Posterior cingulate gyrus (tissue), 11 donors: Measurements from ENCODE around the gene MCF2L2.
A peak's percentile ranks its signal among the peaks of the same experiment; 100 is the strongest.

Experiments
- DNase-seq, 10 donors: peaks; one replicate each; pipeline versions ENCODE4 v3.0.0 to v3.0.0-alpha.2; 2020 to 2021; ENCODE audit warnings: mixed read lengths in 3 of 10
- intact Hi-C: fragments of 100-400 bp; cut with DNase I; formaldehyde crosslinking; loops from one replicate; pipeline ENCODE4 v1.15.1; 2023

The MCF2L2 gene

GRCh38 chr3:183217548-183218332, 210.7 kb downstream of the MCF2L2 start:
- no peak for DNase-seq
- intact Hi-C loops, result no loop called here

DNA sequence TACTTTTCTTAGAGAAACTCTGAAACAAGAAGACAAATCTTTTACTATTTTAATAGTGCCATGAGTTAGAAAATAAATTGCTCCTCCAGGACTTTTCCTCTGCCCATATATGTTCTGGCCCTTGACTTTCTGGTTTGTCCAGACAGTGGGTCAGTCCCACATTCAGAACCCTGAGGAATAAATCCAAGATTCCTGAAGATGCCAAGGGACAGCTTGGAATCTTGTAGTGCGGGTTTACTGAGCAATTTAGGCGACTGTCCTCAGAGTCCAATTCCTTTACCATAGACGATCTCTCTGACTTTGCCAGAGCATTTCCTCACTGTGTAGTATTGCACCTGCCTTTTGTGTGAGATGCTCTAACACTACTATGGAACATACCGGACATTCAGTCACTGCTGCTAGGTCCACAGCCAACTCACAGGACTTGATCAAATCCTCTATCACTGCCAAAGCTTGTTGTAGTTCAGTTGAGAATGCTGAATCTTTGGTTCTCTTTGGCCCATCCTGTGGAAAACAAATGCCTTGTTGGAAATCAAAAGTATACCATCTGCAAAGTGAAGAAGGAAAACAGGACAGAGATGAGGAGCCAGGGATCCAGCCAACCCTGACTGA, 212.7 kb downstream of the MCF2L2 start:
- DNase-seq, result no peak
- intact Hi-C loops, result no loop called here

DNA sequence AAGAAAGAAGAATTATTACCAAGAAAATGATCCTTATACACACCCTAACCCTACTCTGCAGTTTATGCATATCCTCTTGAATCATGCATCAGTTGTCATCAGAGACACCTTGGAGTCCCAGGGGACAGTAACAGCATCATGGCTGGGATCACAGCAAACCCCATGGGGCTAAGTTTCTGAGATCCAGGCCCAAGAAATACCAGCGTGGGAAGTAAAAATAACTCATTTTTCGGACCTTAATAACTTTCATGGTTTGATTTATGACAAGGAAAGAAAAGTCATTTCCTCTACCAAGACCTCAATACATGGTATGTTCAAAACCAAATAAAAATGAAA, 214.2 kb downstream of the MCF2L2 start:
- intact Hi-C loops, result no loop called here

DNA sequence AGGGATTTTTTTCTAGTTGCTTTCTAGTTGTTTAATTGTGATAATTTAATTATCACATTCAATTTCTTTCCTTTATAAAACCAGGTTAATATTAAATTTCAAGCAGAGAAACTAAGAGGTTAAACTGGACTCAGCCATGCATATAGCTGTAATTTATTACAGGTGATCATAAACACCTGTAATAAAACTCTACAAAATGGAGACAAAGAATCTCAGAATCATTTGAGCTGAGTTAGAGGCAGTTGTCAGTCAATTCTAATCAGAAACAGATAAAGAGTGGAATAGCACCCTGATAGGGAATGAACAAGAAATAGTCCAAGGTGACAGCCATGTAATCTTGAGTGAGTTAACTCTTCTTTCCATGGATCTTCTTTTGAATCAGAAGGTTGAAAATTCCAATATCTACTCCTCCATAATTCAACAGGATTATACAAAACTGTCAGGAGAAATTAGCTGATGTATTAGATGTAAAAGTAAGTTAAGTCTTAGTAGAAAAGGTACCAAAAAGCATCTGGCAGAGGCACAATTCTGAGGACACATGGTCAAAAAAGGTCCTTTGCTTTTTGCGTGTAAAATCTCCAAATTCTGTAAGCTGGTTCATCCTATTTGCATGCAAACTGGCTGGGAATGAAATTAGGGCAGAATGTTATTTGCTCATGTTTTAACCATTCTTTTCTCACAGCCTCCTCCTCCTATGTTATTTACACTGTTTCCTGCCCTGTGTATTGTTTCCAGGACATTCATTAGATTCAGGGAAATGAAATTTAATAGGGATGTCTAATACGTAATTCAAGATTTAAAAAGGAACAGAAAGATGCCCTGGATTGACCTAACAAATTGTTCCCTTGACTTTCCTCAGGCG, 214.8 kb downstream of the MCF2L2 start:
- DNase-seq, result no peak
- intact Hi-C loops, result no loop called here

More for the DNA sequence above, 214.2 kb downstream of the MCF2L2 start:
- DNase-seq, result no peak

- DNase-seq, result no peak
- intact Hi-C loops, result no loop called here
Observed at GRCh38 chr3:183212565-183212964, 215.9 kb downstream of the MCF2L2 start.

DNA sequence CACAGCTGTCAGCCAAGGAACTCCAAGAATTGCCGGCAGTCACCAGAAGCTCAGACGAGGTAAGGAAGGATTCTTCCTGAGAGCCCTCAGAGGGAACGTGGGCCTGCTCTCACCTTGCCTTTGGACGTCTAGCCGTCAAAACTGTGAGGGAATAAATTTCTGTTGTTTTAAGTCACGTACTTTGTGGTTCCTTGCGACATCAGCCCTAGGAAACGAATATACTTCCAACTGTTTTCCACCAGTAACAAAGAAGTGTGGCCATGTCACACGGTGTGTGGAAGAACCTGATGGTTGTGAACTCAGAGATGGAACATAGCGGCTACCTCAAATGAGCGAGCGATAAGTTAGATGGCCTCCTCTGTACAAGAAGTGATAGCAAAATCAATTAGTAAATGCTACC, 216.3 kb downstream of the MCF2L2 start:
- DNase-seq, result no peak
- intact Hi-C loops, result no loop called here

GRCh38 chr3:183211352-183211751, 217.1 kb downstream of the MCF2L2 start:
- peak in 1 of 10 donors; percentile 30 for DNase-seq
- intact Hi-C loops, result no loop called here

DNA sequence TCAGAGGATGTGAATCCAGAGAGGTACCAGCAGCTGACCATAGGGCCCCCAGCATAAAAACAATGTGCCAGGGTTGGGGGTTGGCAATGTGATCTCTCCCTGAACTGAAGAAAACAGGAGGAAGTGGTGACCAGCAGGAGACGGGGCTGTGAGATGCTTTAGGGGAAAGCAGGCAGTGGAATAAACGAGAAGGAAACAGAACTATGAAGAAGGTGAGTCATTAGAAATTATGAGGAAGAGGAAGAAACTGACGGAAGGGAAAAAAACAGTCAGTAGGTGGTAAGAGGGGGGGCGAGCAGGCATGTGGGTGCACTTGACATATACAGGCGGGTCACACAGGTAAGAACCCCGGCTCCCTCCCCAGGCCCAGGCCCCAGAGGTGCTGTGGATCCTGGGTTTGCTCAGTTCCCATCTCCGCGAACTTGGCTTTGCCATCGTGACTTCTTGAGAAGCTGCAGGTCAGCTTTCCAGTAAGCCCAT, 217.5 kb downstream of the MCF2L2 start:
- DNase-seq, result no peak

DNA sequence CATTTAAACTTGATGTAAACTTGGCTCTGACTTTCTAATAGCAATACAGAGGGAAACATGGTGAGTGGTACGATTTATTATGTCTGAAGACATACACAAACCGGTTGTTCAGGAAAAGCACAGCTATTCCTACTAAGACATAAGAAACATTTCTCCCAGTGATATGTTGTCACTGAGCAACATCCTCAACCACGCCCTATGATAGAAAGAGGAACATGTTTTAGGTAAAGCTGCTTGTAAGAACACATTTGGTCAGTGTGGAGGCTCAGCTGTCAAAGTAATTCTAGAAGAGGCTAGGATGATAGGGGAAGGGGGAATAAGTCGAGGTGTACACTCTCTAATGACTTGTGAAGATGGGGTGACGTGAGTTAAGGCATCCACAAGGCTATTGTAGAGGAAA, 218.1 kb downstream of the MCF2L2 start:
- DNase-seq, result no peak
- intact Hi-C loops, result no loop called here

More for the DNA sequence above, 217.5 kb downstream of the MCF2L2 start:
- intact Hi-C loops, result no loop called here

DNA sequence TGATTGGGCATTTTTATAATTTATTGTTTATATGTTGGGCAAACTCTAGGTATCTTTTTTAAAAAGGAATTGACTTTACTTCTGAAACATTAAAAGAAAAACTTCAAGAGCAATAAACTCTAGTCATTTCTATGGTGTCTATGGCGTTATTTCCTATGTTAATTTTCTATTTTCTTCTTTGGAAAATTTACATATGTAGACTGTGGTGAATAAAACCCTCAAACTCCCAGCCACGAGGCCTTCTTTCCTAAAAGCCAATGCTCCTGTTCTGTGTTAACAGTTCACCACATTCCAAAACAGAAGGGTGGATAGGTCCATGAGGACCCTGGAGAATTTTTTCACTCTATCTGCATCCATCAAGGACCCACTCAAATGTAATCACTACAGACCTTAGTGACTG, 219.6 kb downstream of the MCF2L2 start:
- intact Hi-C loops, result no loop called here

GRCh38 chr3:183208260-183208659, 220.2 kb downstream of the MCF2L2 start:
- intact Hi-C loops, result no loop called here
- no peak for DNase-seq

More for the DNA sequence above, 219.6 kb downstream of the MCF2L2 start:
- no peak for DNase-seq

GRCh38 chr3:183203670-183204069, 224.7 kb downstream of the MCF2L2 start:
- DNase-seq, result no peak
- intact Hi-C loops, result no loop called here

DNA sequence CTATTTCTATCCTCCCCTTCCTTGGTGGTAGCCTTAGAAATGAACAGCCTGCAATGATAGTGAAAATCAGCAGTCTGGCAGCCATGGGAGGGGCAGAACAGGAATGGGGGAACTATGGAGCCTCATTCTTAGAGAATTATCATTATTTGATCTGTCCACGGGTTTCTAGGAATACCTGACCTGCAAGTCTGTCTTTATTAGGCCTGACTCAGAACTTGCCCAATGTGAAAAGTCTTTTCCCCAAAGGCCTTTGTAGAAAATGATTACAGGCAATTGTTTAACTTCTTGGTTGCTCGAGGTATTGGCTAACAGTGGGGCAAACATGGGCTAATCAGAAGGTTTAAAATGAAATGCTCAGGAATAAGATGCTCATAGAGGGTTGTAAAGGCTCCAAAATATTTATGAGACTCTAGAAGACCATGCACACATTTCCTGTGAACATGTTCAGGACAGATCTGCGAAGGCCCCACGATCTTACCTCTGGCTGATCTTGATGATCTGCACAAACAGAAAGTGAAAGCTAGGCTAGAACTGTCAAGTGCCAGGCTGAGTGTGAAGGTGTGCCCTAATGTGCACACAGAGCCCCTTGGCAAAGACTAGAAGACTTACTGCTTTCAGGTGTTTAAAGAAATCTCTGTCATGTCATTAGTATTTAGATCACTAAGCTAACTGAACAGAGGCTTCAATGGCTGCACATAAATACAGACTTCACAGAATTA, 226.3 kb downstream of the MCF2L2 start:
- no peak for DNase-seq
- intact Hi-C loops, result no loop called here

DNA sequence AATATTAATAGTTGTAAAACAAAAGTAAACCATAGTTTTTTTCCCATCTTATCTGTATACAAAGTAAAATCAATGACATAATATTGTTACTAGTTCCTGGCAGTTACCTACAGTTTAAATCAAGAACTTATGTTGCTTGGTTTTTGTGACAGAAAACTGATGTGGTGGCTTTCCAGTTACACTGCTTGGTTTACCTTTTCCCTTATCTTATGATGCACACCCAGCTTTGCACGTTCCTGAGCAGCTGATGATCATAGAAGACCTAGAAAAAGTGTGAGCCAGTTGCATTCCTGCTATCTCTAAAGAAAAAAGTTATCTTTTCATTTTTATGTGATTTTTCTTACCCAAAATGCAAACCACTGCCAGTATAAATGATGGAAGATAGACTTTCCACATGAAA, 229.5 kb downstream of the MCF2L2 start:
- DNase-seq, result no peak
- intact Hi-C loops, result no loop called here

DNA sequence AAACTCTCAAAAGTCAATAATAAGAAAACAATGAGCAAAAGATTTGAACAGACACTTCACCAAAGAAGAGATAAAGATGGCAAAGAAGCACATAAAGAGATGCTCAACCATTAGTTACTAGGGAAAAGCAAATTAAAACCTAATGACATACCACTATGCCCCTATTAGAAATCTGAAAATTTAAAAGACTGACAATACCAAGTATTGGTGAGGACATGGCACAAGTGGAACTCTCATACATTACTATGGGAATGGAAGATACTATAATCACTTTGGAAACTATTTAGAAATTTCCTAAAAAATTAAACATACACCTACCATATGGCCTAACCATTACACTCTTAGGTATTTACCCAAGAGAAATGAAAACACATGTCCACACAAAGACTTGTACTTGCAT, 230.7 kb downstream of the MCF2L2 start:
- intact Hi-C loops, result no loop called here
- no peak for DNase-seq

DNA sequence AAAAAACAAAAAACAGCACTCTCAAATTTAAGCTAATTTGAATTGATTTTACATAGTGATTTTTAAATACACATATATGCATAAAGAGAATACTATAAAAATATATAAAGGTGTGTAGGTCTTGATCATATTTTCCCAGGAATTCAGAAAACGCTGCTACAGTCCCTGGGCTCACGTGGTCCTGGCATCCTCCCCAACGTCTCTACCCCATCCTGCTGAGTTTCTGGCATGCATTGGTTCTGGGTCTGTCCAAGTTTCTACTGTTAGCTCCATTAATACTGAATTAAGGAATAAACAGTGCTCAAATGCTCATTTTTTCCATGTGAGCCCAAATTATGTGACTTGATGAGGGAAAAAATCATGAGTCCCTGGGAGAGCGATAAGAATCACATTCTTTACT, 233.2 kb downstream of the MCF2L2 start:
- intact Hi-C loops, result no loop called here

GRCh38 chr3:183193762-183194689, 234.4 kb downstream of the MCF2L2 start:
- DNase-seq, result peak in 1 of 10 donors; percentile 13
- intact Hi-C loops, result no loop called here

More for the DNA sequence above, 233.2 kb downstream of the MCF2L2 start:
- no peak for DNase-seq

DNA sequence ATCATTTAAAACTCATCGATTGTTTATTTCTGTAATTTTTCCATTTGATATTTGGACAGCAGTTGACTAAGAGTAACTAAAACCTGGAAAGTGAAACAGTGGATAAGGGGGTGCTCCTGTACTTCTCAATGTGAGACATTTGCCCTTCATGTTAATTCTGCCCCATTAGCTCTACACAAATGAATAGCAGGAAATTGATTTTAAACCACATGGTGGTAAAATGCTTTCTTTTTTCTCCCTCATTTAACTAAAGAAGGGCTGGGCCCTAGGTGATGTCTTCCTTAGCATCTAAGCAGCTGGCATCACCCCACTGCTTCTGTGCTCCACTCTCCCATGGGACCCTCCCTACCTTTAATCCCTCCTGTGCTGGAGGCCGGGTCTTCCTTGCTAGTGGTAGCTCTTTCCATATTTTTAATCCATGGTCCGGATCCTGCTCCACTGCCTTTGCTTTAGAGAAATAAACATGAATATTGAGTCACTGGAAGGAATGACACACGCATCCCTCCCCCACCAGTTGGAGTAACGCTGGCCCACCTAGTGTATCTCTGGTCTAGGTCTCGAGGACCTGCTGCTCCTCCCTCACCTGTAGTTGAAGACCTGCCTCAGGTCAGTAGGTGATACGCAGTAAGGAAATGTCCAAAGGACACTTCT, 235.6 kb downstream of the MCF2L2 start:
- intact Hi-C loops, result no loop called here
- DNase-seq, result peak in 1 of 10 donors; percentile 3

DNA sequence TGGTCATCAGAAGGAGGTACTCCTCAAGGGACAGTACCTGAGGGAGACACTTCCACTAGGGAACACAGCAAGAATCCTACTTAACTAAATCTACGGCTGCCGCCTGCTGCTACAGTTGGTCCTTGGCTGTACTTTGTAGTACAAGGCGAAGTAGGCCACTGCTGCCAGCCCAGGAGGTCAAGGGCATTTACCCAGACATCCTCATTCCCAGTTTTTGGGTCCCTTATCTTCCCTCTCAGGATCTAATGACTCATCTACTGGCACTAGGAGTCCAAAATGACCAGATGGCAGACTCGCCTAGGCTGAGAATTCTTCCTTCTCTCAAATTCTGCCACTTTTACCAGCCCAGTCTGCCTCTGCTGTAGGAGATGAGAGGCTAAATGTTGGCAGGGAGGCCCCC, 238.8 kb downstream of the MCF2L2 start:
- DNase-seq, result no peak
- intact Hi-C loops, result no loop called here
